ENCODE data around the gene TNS4.

Gene TNS4

GRCh38 chr17:40443196-40443987 is 58.0 kb downstream of the TNS4 start, which contains the start of gene IGFBP4:
Gene IGFBP4 (plus strand): TSS chr17:40443450. CDS start chr17:40443736, 286 bp downstream.
- Mint-ChIP-seq H3K27me3 (peaks cover 8% of the 10 kb centered on the region), H3K27ac (peak within 1 kb of the TSS; percentile 92), H3K4me1 (ENCODE audit: low read depth) (peaks cover 33% of the 10 kb centered on the region), H3K9me3 (no peaks in the 10 kb centered on the region), H3K4me3 (peak within 1 kb of the TSS; percentile 81), H3K36me3 (ENCODE audit: low read depth) (no peaks in the 10 kb centered on the region)

- no peaks in the 10 kb centered on the region for H3K36me3 Mint-ChIP-seq (ENCODE audit: low read depth)
- H3K27me3 Mint-ChIP-seq: peaks cover 6% of the 10 kb centered on the region
- H3K27ac Mint-ChIP-seq: no peak overlapping the region
- H3K4me1 Mint-ChIP-seq (ENCODE audit: low read depth): peaks cover 27% of the 10 kb centered on the region
- no peaks in the 10 kb centered on the region for H3K9me3 Mint-ChIP-seq
- peak overlapping the region; percentile 49 for H3K4me3 Mint-ChIP-seq
Measured at GRCh38 chr17:40442392-40443195, 58.8 kb downstream of the TNS4 start.

- no peaks in the 10 kb centered on the region for H3K9me3 Mint-ChIP-seq
- H3K4me3 Mint-ChIP-seq: no peak overlapping the region
- H3K27ac Mint-ChIP-seq: no peak overlapping the region
- H3K36me3 Mint-ChIP-seq (ENCODE audit: low read depth): no peaks in the 10 kb centered on the region
- H3K4me1 Mint-ChIP-seq (ENCODE audit: low read depth): peaks cover 23% of the 10 kb centered on the region
- H3K27me3 Mint-ChIP-seq: peaks cover 4% of the 10 kb centered on the region
Measured at GRCh38 chr17:40440166-40440565, 61.3 kb downstream of the TNS4 start.

DNA sequence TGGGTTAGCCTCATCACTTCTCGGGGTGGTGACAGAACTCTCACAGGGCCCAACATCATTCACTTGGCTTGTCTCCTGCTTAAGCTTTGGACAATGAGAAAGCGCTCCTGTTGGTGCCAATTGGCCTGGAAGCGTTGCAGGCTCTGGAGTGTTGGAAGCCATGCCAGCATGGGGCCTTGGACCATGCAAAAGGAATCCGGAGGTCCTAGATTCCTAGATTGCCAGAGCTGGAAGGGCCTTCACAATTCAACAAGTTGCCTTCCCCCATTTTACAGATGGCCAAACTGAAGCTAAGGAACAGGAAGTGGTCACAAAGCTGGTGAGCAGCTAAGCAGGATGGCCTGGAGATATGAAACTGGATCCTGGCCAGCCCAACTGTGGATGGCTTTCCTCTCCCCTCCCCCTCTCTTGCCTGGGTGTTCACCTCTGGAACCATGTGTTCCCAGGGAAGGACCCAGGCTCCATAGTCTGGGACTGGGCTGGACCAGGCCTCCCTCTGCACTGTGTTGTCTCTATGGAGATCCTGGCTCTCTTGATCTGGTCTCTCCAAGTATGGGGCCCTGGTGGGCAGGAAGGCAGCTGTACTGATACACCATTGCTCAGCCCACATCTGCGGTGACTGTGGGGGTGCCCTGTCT is 64.2 kb downstream of the TNS4 start:
- Mint-ChIP-seq H3K4me1 (ENCODE audit: low read depth) (peaks cover 8% of the 10 kb centered on the region), H3K4me3 (no peak overlapping the region), H3K27me3 (no peaks in the 10 kb centered on the region), H3K27ac (no peak overlapping the region), H3K9me3 (no peaks in the 10 kb centered on the region), H3K36me3 (ENCODE audit: low read depth) (no peaks in the 10 kb centered on the region)

- Mint-ChIP-seq H3K27me3 (no peaks in the 10 kb centered on the region), H3K4me1 (ENCODE audit: low read depth) (peaks cover 8% of the 10 kb centered on the region), H3K4me3 (no peak overlapping the region), H3K9me3 (no peaks in the 10 kb centered on the region), H3K36me3 (ENCODE audit: low read depth) (no peaks in the 10 kb centered on the region), H3K27ac (no peak overlapping the region)
Measured at GRCh38 chr17:40436636-40437035, 64.8 kb downstream of the TNS4 start.

DNA sequence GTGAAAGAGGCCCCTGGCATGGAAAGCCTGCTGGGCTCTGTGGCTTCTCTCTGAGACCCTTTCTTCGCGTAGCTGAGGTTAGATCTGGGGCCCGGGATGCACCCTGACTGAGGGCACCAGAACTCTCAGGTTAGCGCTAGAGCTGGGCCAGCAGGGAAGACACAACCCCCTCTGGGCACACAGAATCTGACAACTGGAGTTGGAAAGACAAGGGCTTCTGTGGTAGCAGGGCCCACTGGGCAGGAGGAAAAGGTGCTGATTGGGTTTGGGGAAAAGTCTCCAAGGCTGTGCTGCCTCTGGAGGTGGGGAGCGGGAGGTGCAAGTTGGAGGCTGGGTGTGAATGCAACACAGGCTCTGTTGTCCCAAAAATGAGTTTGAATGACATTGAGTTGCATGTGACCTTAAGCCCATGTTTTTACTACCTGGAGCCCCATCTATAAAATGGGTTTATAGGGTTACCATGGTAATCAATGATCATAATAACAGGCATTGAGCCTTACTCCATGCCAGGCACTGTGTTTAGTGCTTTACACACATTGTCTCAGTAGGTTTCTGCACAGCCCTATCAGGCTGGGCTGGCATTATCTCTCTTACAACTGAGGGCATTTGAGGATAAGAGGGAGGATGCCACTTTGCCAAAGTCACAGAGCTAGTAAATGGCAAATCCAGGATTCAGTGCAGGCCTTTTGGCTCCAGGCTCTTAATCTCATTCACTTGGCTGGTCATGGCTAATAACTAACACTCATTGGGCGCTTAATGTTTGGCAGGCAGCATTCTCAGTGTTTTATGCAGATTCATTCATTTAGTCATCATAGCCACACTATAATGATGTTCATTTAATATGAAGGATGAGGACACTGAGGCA is 67.6 kb downstream of the TNS4 start:
- Mint-ChIP-seq H3K9me3 (no peaks in the 10 kb centered on the region), H3K36me3 (ENCODE audit: low read depth) (no peaks in the 10 kb centered on the region), H3K4me3 (no peak overlapping the region), H3K27me3 (no peaks in the 10 kb centered on the region), H3K4me1 (ENCODE audit: low read depth) (peaks cover 8% of the 10 kb centered on the region), H3K27ac (no peak overlapping the region)

DNA sequence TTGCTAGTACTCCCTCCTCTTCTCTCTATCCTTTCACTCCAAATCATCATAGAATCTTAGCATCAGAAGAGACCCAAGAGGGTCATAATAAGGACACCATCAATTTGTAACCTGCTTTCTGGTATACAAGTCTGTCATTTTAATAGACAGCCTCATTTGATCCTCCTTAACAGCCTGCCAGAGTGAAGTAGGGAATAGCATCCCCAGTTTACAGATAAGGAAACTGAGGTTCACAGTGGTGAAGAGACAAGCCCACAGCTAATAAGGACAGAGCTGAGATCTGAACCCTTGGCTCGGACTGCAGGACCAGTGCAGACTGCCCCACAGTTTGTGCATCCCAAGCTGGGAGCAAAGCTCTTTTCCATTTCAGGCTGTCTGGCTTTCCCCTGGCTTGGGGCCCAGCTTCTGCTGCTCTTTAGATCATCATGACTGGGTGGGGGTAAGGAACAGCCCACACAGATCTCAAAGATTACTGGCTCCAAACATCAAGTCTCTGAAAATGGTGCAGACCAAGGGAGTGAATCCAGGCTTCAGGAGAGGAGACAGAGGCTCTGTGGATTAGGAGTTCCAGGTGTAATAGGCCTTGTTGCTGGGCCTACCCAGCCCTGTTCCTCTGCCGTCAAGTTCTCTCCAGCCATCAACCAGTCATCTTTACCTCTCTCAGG is 68.4 kb downstream of the TNS4 start:
- Mint-ChIP-seq H3K4me3 (no peak overlapping the region), H3K9me3 (no peaks in the 10 kb centered on the region), H3K36me3 (ENCODE audit: low read depth) (no peaks in the 10 kb centered on the region), H3K27me3 (no peaks in the 10 kb centered on the region), H3K4me1 (ENCODE audit: low read depth) (peaks cover 9% of the 10 kb centered on the region), H3K27ac (no peak overlapping the region)

DNA sequence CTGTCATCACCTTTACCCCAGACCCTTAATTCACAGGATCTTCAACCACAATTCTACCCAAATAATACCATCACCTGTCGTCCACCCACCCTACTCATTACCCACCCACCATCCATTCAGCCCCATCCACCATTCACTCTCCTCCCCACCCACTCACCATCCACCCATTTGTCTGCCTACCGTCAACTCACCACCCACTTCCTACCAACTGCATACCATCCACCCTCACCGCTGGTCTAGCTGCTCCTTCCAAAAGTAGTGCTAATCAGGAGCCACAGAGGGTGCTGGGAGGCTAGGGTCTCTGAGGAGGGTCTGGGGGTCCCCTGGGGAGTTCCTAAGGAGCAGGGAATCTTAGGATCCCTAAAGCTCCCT is 70.2 kb downstream of the TNS4 start:
- Mint-ChIP-seq H3K36me3 (ENCODE audit: low read depth) (no peaks in the 10 kb centered on the region), H3K9me3 (no peaks in the 10 kb centered on the region), H3K4me1 (ENCODE audit: low read depth) (peaks cover 23% of the 10 kb centered on the region), H3K27me3 (no peaks in the 10 kb centered on the region), H3K4me3 (no peak overlapping the region), H3K27ac (no peak overlapping the region)

GRCh38 chr17:40430272-40431230 is 70.9 kb downstream of the TNS4 start:
- Mint-ChIP-seq H3K27me3 (no peaks in the 10 kb centered on the region), H3K9me3 (no peaks in the 10 kb centered on the region), H3K4me3 (no peak overlapping the region), H3K36me3 (ENCODE audit: low read depth) (no peaks in the 10 kb centered on the region), H3K27ac (no peak overlapping the region), H3K4me1 (ENCODE audit: low read depth) (peaks cover 30% of the 10 kb centered on the region)

- Mint-ChIP-seq H3K27ac (no peak overlapping the region), H3K9me3 (no peaks in the 10 kb centered on the region), H3K27me3 (no peaks in the 10 kb centered on the region), H3K36me3 (ENCODE audit: low read depth) (no peaks in the 10 kb centered on the region), H3K4me1 (ENCODE audit: low read depth) (peaks cover 28% of the 10 kb centered on the region), H3K4me3 (no peak overlapping the region)
Measured at GRCh38 chr17:40427002-40427491, 74.4 kb downstream of the TNS4 start.

All from stimulated activated naive CD8-positive, alpha-beta T cell treated with anti-CD3 and anti-CD28 coated beads, Interleukin-15, Interleukin-2, amounts not matched to agents 100 ng/mL and 50 ng/mL, for 24 hours (primary cell).